Neural cell (in vitro differentiated cells): Measurements from ENCODE around the gene B9D1. TPM values are rescaled to one million over a fixed set of nuclear protein-coding genes. Genes with fewer than 3 reads are reported as not detected.

Experiments used
- H2AFZ ChIP-seq: fragments of 200-600, 300-800 bp; sonication (generic), shearing (Covaris generic); 2 replicates; pipeline ENCODE4 v1.6.0; 2014; ENCODE audit warnings: low read depth, mild to moderate bottlenecking, antibody characterized with exemption, low read length, moderate library complexity
- H3F3A ChIP-seq: fragments of 200-600 bp; shearing (Covaris generic); 2 replicates; pipeline ENCODE4 v1.6.1; 2016; ENCODE audit warnings: mild to moderate bottlenecking, moderate library complexity, mixed read lengths, antibody characterized with exemption, low read length; ENCODE audit not compliant: insufficient read depth, poor library complexity, severe bottlenecking
- H3K27ac ChIP-seq: fragments of 200-600, 300-800 bp; sonication (generic), shearing (Covaris generic); 2 replicates; pipeline ENCODE4 v1.5.1; 2014; ENCODE audit warnings: mild to moderate bottlenecking, low read length, moderate library complexity
- H3K27me3 ChIP-seq: fragments of 300-800, 200-600 bp; sonication (generic), shearing (Covaris generic); 2 replicates; pipeline ENCODE4 v1.6.0; 2014; ENCODE audit warnings: mild to moderate bottlenecking, low read depth, low read length, moderate library complexity; ENCODE audit not compliant: insufficient read depth
- H3K36me3 ChIP-seq: fragments of 300-800, 200-600 bp; sonication (generic), shearing (Covaris generic); 2 replicates; pipeline ENCODE4 v1.5.1; 2014; ENCODE audit warnings: mild to moderate bottlenecking, antibody characterized with exemption, low read length, moderate library complexity; ENCODE audit not compliant: insufficient read depth
- H3K4me2 ChIP-seq: fragments of 300-800, 200-600 bp; sonication (generic), shearing (Covaris generic); 2 replicates; pipeline ENCODE4 v1.6.0; 2014; ENCODE audit warnings: mild to moderate bottlenecking, low read length
- H3K4me3 ChIP-seq: fragments of 300-800, 200-600 bp; sonication (generic), shearing (Covaris generic); 2 replicates; pipeline ENCODE4 v1.5.1; 2014; ENCODE audit warnings: mild to moderate bottlenecking, low read length, moderate library complexity
- H3K79me2 ChIP-seq: fragments of 200-600 bp; shearing (Covaris generic); replicated peaks from 2 replicates; pipeline ENCODE4 v1.6.0; 2014; ENCODE audit warnings: mild to moderate bottlenecking, low read length, moderate library complexity; ENCODE audit not compliant: insufficient read depth
- H3K9ac ChIP-seq: fragments of 300-800, 200-600 bp; sonication (generic), shearing (Covaris generic); 2 replicates; pipeline ENCODE4 v1.6.1; 2016; ENCODE audit warnings: mild to moderate bottlenecking, low read length, mixed read lengths
- H3K9me2 ChIP-seq: fragments of 200-600 bp; shearing (Covaris generic); 2 replicates; pipeline ENCODE4 v1.6.1; 2016; ENCODE audit warnings: mild to moderate bottlenecking, low read length, mixed read lengths; ENCODE audit not compliant: insufficient read depth
- H3K9me3 ChIP-seq: fragments of 200-600, 300-800 bp; sonication (generic), shearing (Covaris generic); 2 replicates; pipeline ENCODE4 v1.6.1; 2016; ENCODE audit warnings: mild to moderate bottlenecking, mixed run types, low read length, moderate library complexity, mixed read lengths
- H4K20me1 ChIP-seq: fragments of 200-600 bp; shearing (Covaris generic); 2 replicates; pipeline ENCODE4 v1.6.1; 2016; ENCODE audit warnings: mild to moderate bottlenecking, mixed run types; ENCODE audit not compliant: insufficient read depth
- EP300 ChIP-seq: fragments of 450-650 bp; conservative IDR thresholded peaks from 2 replicates; pipeline ENCODE4 v1.6.1; 2014; ENCODE audit warnings: antibody characterized with exemption, mild to moderate bottlenecking, moderate library complexity; ENCODE audit not compliant: poor library complexity, severe bottlenecking
- EZH2 ChIP-seq: fragments of 200-600, 300-800 bp; shearing (Covaris generic), sonication (generic); IDR thresholded peaks from 2 replicates; pipeline ENCODE4 v1.6.1; 2014; ENCODE audit warnings: antibody characterized with exemption, low read length, borderline replicate concordance, mild to moderate bottlenecking; ENCODE audit not compliant: insufficient read depth, poor library complexity, severe bottlenecking
- MXI1 ChIP-seq: fragments of 450-650 bp; conservative IDR thresholded peaks from 2 replicates; pipeline ENCODE4 v1.6.1; 2014; ENCODE audit warnings: antibody characterized with exemption, mild to moderate bottlenecking; ENCODE audit not compliant: poor library complexity, severe bottlenecking
- POLR2AphosphoS5 ChIP-seq: IDR thresholded peaks from 2 replicates; pipeline ENCODE4 v1.6.1; 2012
- RAD21 ChIP-seq: fragments of 450-650 bp; conservative IDR thresholded peaks from 2 replicates; pipeline ENCODE4 v1.6.1; 2014; ENCODE audit warnings: antibody characterized with exemption, mild to moderate bottlenecking, moderate library complexity
- REST ChIP-seq: IDR thresholded peaks from 2 replicates; pipeline ENCODE4 v1.6.1; 2012; ENCODE audit warnings: borderline replicate concordance
- SMC3 ChIP-seq: fragments of 450-650 bp; conservative IDR thresholded peaks from 2 replicates; pipeline ENCODE4 v1.6.1; 2014; ENCODE audit warnings: antibody characterized with exemption, mild to moderate bottlenecking, moderate library complexity; ENCODE audit not compliant: poor library complexity
- TAF1 ChIP-seq: IDR thresholded peaks from 2 replicates; pipeline ENCODE4 v1.6.1; 2012; ENCODE audit warnings: low read depth
- polyA plus RNA-seq: library from polyadenylated mRNA; depleted of rRNA; stranded (reverse); fragments of >200 nt; gene quantifications from 2 replicates; pipeline ENCODE4 v1.2.3, GENCODE V29; 2014
- TF ChIP-seq, protein P1 (sequence below): fragments of 450-650 bp; IDR thresholded peaks from 2 replicates; pipeline ENCODE4 v1.5.1; 2014; ENCODE audit warnings: antibody characterized with exemption, mild to moderate bottlenecking, moderate library complexity; ENCODE audit not compliant: poor library complexity, severe bottlenecking

Gene B9D1
- polyA plus RNA-seq, 1 donor from 2014 or later, result 32.0 TPM

- H3K4me3 ChIP-seq, result no peak overlapping the region
- no peaks in the 10 kb centered on the region for H3K36me3 ChIP-seq
- no peaks in the 10 kb centered on the region for H3K9me3 ChIP-seq
- H2AFZ ChIP-seq, result no peak overlapping the region
- no peaks in the 10 kb centered on the region for H3K79me2 ChIP-seq
- H4K20me1 ChIP-seq, result no peaks in the 10 kb centered on the region
- no peaks in the 10 kb centered on the region for H3F3A ChIP-seq
- TF ChIP-seq POLR2AphosphoS5, result no peak
- TF ChIP-seq EP300, result no peak
- TF ChIP-seq MXI1, result no peak
- no peak for TF ChIP-seq REST
- no peak for TF ChIP-seq TAF1
- no peak for TF ChIP-seq EZH2
- TF ChIP-seq SMC3, result no peak
- TF ChIP-seq, protein P1, sequence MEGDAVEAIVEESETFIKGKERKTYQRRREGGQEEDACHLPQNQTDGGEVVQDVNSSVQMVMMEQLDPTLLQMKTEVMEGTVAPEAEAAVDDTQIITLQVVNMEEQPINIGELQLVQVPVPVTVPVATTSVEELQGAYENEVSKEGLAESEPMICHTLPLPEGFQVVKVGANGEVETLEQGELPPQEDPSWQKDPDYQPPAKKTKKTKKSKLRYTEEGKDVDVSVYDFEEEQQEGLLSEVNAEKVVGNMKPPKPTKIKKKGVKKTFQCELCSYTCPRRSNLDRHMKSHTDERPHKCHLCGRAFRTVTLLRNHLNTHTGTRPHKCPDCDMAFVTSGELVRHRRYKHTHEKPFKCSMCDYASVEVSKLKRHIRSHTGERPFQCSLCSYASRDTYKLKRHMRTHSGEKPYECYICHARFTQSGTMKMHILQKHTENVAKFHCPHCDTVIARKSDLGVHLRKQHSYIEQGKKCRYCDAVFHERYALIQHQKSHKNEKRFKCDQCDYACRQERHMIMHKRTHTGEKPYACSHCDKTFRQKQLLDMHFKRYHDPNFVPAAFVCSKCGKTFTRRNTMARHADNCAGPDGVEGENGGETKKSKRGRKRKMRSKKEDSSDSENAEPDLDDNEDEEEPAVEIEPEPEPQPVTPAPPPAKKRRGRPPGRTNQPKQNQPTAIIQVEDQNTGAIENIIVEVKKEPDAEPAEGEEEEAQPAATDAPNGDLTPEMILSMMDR, result no peak
- no peak for TF ChIP-seq RAD21
- H3K27me3 ChIP-seq, result no peaks in the 10 kb centered on the region
- no peak overlapping the region for H3K9ac ChIP-seq
- H3K9me2 ChIP-seq, result no peaks in the 10 kb centered on the region
- no peak overlapping the region for H3K27ac ChIP-seq
- H3K4me2 ChIP-seq, result no peak overlapping the region
These were observed 58.3 kb downstream of the B9D1 start for GRCh38 chr17:19304209-19304608.

DNA sequence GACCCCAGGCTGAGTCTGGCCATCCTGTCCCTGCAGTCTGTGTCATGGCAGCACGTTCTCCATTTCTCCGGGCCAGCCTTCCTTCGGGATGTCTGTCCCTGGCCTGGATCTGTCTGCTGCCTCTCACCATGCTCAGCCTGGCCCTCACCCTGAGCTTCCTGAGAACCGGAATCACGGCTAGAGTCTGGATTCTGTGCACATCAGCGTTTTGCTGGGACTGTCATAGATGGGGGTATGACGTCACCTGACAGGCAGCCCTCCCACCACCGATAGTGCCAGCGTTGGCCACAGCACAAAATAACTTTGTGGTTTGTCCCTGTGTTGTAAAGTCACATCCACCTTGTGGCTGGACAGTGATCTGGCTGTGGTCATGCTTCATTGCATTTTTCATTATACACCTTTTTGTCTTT lies 59.2 kb downstream of the B9D1 start:
- no peak overlapping the region for H2AFZ ChIP-seq
- H3K79me2 ChIP-seq, result no peaks in the 10 kb centered on the region
- no peaks in the 10 kb centered on the region for H3K9me3 ChIP-seq
- H3K36me3 ChIP-seq, result no peaks in the 10 kb centered on the region
- H3K27me3 ChIP-seq, result no peaks in the 10 kb centered on the region
- H3K4me3 ChIP-seq, result no peak overlapping the region
- H3K27ac ChIP-seq, result no peak overlapping the region
- no peaks in the 10 kb centered on the region for H4K20me1 ChIP-seq
- H3K9me2 ChIP-seq, result no peaks in the 10 kb centered on the region
- no peaks in the 10 kb centered on the region for H3F3A ChIP-seq
- no peak for TF ChIP-seq EP300
- no peak for TF ChIP-seq POLR2AphosphoS5
- no peak for TF ChIP-seq MXI1
- no peak for TF ChIP-seq SMC3
- TF ChIP-seq EZH2, result no peak
- no peak for TF ChIP-seq TAF1
- no peak for TF ChIP-seq REST
- TF ChIP-seq RAD21, result no peak
- H3K9ac ChIP-seq, result no peak overlapping the region
- H3K4me2 ChIP-seq, result no peak overlapping the region
